ENCODE data around the gene PRR19.

DNA sequence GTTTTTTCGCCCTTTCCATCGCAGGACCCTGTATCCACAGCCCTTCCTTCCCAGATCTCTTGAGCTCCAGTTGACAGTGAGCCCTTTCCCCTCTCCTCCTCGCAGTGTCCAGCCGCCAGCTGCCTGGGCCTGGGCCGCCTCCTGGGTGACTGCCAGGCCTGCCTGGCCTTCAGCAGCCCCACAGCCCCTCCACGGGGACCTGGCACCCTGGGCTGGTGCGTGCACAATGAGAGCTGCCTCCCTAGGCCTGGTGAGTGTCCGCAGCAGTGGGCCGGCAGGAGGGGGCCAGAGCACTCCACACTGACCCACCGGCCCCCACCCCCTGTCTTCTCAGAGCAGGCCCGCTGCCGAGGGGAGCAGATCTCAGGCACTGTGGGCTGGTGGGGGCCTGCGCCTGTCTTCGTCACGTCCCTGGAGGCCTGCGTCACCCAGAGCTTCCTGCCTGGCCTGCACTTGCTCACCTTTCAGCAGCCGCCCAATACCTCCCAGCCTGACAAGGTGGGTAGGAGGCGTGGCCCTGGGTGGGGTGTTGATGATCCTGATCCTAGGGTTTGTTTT is 42.5 kb downstream of the PRR19 start:
- TF ChIP-seq, protein P1, sequence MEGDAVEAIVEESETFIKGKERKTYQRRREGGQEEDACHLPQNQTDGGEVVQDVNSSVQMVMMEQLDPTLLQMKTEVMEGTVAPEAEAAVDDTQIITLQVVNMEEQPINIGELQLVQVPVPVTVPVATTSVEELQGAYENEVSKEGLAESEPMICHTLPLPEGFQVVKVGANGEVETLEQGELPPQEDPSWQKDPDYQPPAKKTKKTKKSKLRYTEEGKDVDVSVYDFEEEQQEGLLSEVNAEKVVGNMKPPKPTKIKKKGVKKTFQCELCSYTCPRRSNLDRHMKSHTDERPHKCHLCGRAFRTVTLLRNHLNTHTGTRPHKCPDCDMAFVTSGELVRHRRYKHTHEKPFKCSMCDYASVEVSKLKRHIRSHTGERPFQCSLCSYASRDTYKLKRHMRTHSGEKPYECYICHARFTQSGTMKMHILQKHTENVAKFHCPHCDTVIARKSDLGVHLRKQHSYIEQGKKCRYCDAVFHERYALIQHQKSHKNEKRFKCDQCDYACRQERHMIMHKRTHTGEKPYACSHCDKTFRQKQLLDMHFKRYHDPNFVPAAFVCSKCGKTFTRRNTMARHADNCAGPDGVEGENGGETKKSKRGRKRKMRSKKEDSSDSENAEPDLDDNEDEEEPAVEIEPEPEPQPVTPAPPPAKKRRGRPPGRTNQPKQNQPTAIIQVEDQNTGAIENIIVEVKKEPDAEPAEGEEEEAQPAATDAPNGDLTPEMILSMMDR (IDR thresholded peaks at IDR 0.05; ENCODE audit: insufficient read depth, low read length) = no peak
- no peak for TF ChIP-seq POLR2AphosphoS5 (IDR thresholded peaks at IDR 0.05; ENCODE audit: low read depth)
- no peak for TF ChIP-seq SPI1 (IDR thresholded peaks at IDR 0.05; ENCODE audit: borderline replicate concordance, low read depth)
- TF ChIP-seq, protein P2, sequence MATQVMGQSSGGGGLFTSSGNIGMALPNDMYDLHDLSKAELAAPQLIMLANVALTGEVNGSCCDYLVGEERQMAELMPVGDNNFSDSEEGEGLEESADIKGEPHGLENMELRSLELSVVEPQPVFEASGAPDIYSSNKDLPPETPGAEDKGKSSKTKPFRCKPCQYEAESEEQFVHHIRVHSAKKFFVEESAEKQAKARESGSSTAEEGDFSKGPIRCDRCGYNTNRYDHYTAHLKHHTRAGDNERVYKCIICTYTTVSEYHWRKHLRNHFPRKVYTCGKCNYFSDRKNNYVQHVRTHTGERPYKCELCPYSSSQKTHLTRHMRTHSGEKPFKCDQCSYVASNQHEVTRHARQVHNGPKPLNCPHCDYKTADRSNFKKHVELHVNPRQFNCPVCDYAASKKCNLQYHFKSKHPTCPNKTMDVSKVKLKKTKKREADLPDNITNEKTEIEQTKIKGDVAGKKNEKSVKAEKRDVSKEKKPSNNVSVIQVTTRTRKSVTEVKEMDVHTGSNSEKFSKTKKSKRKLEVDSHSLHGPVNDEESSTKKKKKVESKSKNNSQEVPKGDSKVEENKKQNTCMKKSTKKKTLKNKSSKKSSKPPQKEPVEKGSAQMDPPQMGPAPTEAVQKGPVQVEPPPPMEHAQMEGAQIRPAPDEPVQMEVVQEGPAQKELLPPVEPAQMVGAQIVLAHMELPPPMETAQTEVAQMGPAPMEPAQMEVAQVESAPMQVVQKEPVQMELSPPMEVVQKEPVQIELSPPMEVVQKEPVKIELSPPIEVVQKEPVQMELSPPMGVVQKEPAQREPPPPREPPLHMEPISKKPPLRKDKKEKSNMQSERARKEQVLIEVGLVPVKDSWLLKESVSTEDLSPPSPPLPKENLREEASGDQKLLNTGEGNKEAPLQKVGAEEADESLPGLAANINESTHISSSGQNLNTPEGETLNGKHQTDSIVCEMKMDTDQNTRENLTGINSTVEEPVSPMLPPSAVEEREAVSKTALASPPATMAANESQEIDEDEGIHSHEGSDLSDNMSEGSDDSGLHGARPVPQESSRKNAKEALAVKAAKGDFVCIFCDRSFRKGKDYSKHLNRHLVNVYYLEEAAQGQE (IDR thresholded peaks at IDR 0.05; ENCODE audit: insufficient replicate concordance, low read depth) = no peak

Measured in HL-60 (cell line).